Endothelial cell of umbilical vein (primary cell): ENCODE results near the gene AXDND1. TPM values are rescaled to one million over a fixed set of nuclear protein-coding genes. Genes with fewer than 3 reads are reported as not detected.

Experiments used
- BruUV-seq: library from RNA; stranded (reverse); fragments of 400-500 nt; replicated peaks from 2 replicates; lab custom pipeline; 2021; lab: Mats Ljungman, UMichigan
- CTCF ChIA-PET: fragments of 300-600, 350-600 bp; sonication (Branson Sonifier 250); formaldehyde crosslinking; loops from one replicate; lab custom pipeline; 2021; ENCODE audit warnings: antibody characterized with exemption, inconsistent platforms; lab: Charles Lee
- POLR2A ChIA-PET: fragments of 300-600, 350-600 bp; sonication (Branson Sonifier 250); formaldehyde crosslinking; loops from one replicate; lab custom pipeline; 2021; ENCODE audit warnings: antibody characterized with exemption, inconsistent platforms; lab: Charles Lee
- DNase-seq: peaks from one replicate; pipeline ENCODE4 v3.0.0-alpha.2; 2011; ENCODE audit warnings: low read depth, low spot score
- FAIRE-seq: peaks from 2 replicates; lab custom pipeline; 2011; peaks lifted over from hg19 to GRCh38; lab: Jason Lieb, UNC
- H2AFZ ChIP-seq: 2 replicates; pipeline ENCODE4 v1.6.0; 2012; ENCODE audit warnings: low read depth, low read length, control low read depth, inconsistent platforms
- H3K27ac ChIP-seq: 2 replicates; pipeline ENCODE4 v1.5.1; 2011; ENCODE audit warnings: low read depth, mild to moderate bottlenecking, control low read depth, low read length, moderate library complexity; ENCODE audit not compliant: insufficient read depth
- H3K27me3 ChIP-seq, 2 experiments: 2 replicates each; pipeline versions ENCODE4 v1.6.0 to v1.6.1; 2011; ENCODE audit warnings: low read length in 2 of 2, mixed read lengths in 1 of 2; ENCODE audit not compliant: control insufficient read depth in 2 of 2, insufficient read depth in 2 of 2
- H3K36me3 ChIP-seq, 2 experiments: 2 replicates in 1 of 2; 3 replicates in 1 of 2; pipeline ENCODE4 v1.5.1; 2011; ENCODE audit warnings: low read length in 2 of 2, mild to moderate bottlenecking in 1 of 2, moderate library complexity in 1 of 2; ENCODE audit not compliant: control insufficient read depth in 2 of 2, insufficient read depth in 2 of 2; ENCODE audit errors: extremely low read depth in 1 of 2
- H3K4me1 ChIP-seq: 3 replicates; pipeline ENCODE4 v1.5.1; 2011; ENCODE audit warnings: mild to moderate bottlenecking, low read length; ENCODE audit not compliant: control insufficient read depth, insufficient read depth; ENCODE audit errors: extremely low read depth
- H3K4me2 ChIP-seq: 2 replicates; pipeline ENCODE4 v1.6.1; 2011; ENCODE audit warnings: low read length, control low read depth, mixed read lengths; ENCODE audit not compliant: insufficient read depth
- H3K4me3 ChIP-seq, 3 experiments: fragments of 200-600 bp in 1 of 3; sonication (generic), shearing (Covaris generic) in 1 of 3; replicated peaks in 1 of 3; 2 replicates each; pipeline ENCODE4 v1.5.1; 2011 to 2016; ENCODE audit warnings: control low read depth in 3 of 3, low read length in 3 of 3, mild to moderate bottlenecking in 2 of 3, inconsistent platforms in 1 of 3, low read depth in 1 of 3, moderate library complexity in 1 of 3; ENCODE audit not compliant: insufficient read depth in 1 of 3
- H3K79me2 ChIP-seq: 2 replicates; pipeline ENCODE4 v1.6.0; 2012; ENCODE audit warnings: low read length, inconsistent platforms; ENCODE audit not compliant: control insufficient read depth, insufficient read depth
- H3K9ac ChIP-seq: replicated peaks from 2 replicates; pipeline ENCODE3; 2011; ENCODE audit warnings: low read length, control low read depth; ENCODE audit not compliant: insufficient read depth; ENCODE audit errors: extremely low read depth
- H3K9me1 ChIP-seq: replicated peaks from 3 replicates; pipeline ENCODE4 v1.6.0; 2011; ENCODE audit warnings: mild to moderate bottlenecking, low read length; ENCODE audit not compliant: control insufficient read depth, insufficient read depth; ENCODE audit errors: extremely low read depth
- H3K9me3 ChIP-seq: replicated peaks from 2 replicates; pipeline ENCODE4 v1.5.1; 2012; ENCODE audit warnings: low read length, inconsistent platforms; ENCODE audit not compliant: control insufficient read depth, insufficient read depth
- H4K20me1 ChIP-seq: replicated peaks from 2 replicates; pipeline ENCODE3; 2011; ENCODE audit warnings: mild to moderate bottlenecking, low read length; ENCODE audit not compliant: control insufficient read depth, insufficient read depth; ENCODE audit errors: extremely low read depth
- EZH2 ChIP-seq: IDR thresholded peaks from 2 replicates; pipeline ENCODE4 v1.6.1; 2012; ENCODE audit warnings: borderline replicate concordance, low read depth, mild to moderate bottlenecking, moderate library complexity, low read length, inconsistent platforms; ENCODE audit not compliant: severe bottlenecking
- JUN ChIP-seq: IDR thresholded peaks from 2 replicates; pipeline ENCODE4 v1.6.1; 2011; ENCODE audit warnings: borderline replicate concordance, low read depth; ENCODE audit not compliant: insufficient read length, insufficient read depth
- POLR2AphosphoS5 ChIP-seq: IDR thresholded peaks from 2 replicates; pipeline ENCODE4 v1.6.1; 2012; ENCODE audit warnings: low read depth, mild to moderate bottlenecking, control low read depth, low read length, moderate library complexity; ENCODE audit not compliant: insufficient read depth
- dilution Hi-C: fragments of 300-500 bp; cut with MboI; formaldehyde crosslinking; loops from one replicate; pipeline ENCODE4 v1.15.0; 2019; ENCODE audit warnings: low sequenced_read_pairs; ENCODE audit not compliant: extremely low pct_ligation_motif_present
- intact Hi-C: fragments of 100-400 bp; cut with micrococcal nuclease; formaldehyde crosslinking; loops from one replicate; pipeline ENCODE4 v1.10.0; 2022
- polyA plus RNA-seq, 4 experiments: library from polyadenylated mRNA; depleted of rRNA in 3 of 4; stranded (reverse) in 3 of 4; unstranded in 1 of 4; fragments of >200 nt; gene quantifications; 2 replicates each; pipeline versions ENCODE4 v1.2.1 to v1.2.3, GENCODE V29; 2011 to 2012; ENCODE audit warnings: missing spikeins in 1 of 4
- total RNA-seq: library from RNA; stranded (reverse); gene quantifications from 2 replicates; pipeline ENCODE4 v1.2.3, GENCODE V29; 2021
- TF ChIP-seq, protein P1 (sequence below), 2 donors: IDR thresholded peaks; 1 replicate in 1 of 2; 2 replicates in 1 of 2; pipeline ENCODE4 v1.5.1; 2011; ENCODE audit warnings: low read length in 2 of 2, mild to moderate bottlenecking in 2 of 2, moderate library complexity in 2 of 2, control low read depth in 1 of 2, inconsistent platforms in 1 of 2, low read depth in 1 of 2; ENCODE audit not compliant: insufficient read depth in 1 of 2; ENCODE audit errors: extremely low read depth in 1 of 2
- TF ChIP-seq, protein P2 (sequence below): IDR thresholded peaks from 2 replicates; pipeline ENCODE4 v1.6.1; 2011; ENCODE audit not compliant: insufficient read depth, insufficient read length

The AXDND1 gene
- total and polyA plus RNA-seq, 2 donors (not counting 3 experiments of a cell fraction or from before 2014, with no cell fraction given) = 0.17 TPM; not detected in 1

DNA sequence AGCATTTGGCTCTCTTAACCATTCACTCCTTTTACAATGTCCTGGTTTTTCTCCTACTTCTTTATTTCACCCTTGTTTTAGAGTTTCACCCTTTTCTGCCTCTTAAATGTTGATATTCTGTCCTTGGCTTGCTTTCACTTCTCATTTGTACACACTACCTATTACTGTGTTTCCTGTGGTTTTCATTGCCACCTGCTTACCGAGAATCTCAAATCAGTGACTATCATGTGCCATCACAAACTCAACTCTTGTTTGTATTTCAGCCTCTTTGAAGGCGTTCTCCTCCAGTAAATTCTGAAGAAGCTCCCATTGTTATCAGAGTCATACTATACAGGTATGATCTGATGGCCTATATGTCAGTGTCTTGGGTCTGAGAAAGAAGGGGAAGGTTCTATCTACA, 144.3 kb downstream of the AXDND1 start:
- no peaks in the 10 kb centered on the region for H4K20me1 ChIP-seq
- CTCF ChIA-PET = no interaction called here
- no peak for DNase-seq
- intact Hi-C loops (no loop called here), dilution Hi-C loops (no loop called here)
- H3K9me1 ChIP-seq = no peaks in the 10 kb centered on the region
- H3K9ac ChIP-seq = no peak overlapping the region
- POLR2A ChIA-PET = no interaction called here
- BruUV-seq = no TSS peak
- H3K9me3 ChIP-seq = no peaks in the 10 kb centered on the region
- TF ChIP-seq EZH2 (no peak), POLR2AphosphoS5 (no peak), JUN (no peak)
- TF ChIP-seq, protein P1, sequence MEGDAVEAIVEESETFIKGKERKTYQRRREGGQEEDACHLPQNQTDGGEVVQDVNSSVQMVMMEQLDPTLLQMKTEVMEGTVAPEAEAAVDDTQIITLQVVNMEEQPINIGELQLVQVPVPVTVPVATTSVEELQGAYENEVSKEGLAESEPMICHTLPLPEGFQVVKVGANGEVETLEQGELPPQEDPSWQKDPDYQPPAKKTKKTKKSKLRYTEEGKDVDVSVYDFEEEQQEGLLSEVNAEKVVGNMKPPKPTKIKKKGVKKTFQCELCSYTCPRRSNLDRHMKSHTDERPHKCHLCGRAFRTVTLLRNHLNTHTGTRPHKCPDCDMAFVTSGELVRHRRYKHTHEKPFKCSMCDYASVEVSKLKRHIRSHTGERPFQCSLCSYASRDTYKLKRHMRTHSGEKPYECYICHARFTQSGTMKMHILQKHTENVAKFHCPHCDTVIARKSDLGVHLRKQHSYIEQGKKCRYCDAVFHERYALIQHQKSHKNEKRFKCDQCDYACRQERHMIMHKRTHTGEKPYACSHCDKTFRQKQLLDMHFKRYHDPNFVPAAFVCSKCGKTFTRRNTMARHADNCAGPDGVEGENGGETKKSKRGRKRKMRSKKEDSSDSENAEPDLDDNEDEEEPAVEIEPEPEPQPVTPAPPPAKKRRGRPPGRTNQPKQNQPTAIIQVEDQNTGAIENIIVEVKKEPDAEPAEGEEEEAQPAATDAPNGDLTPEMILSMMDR (IDR thresholded peaks at IDR 0.05; ENCODE audit: extremely low read depth in 1 of 2, insufficient read depth in 1 of 2, low read depth in 1 of 2, low read length in 2 of 2) = no peak
- TF ChIP-seq, protein P2, sequence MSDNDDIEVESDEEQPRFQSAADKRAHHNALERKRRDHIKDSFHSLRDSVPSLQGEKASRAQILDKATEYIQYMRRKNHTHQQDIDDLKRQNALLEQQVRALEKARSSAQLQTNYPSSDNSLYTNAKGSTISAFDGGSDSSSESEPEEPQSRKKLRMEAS = no peak
- H3K36me3 ChIP-seq = no peaks in the 10 kb centered on the region
- H2AFZ ChIP-seq = no peak overlapping the region
- no peaks in the 10 kb centered on the region for H3K4me1 ChIP-seq
- no peaks in the 10 kb centered on the region for H3K27me3 ChIP-seq
- no peak overlapping the region for H3K27ac ChIP-seq
- no peak overlapping the region for H3K4me3 ChIP-seq
- no peak for FAIRE-seq
- no peaks in the 10 kb centered on the region for H3K79me2 ChIP-seq
- H3K4me2 ChIP-seq = no peak overlapping the region
